Measurements from ENCODE around the gene ZNF415.

GRCh38 chr19:53094754-53095575 lies 37.7 kb downstream of the ZNF415 start:
- TF ChIP-seq, protein P1, sequence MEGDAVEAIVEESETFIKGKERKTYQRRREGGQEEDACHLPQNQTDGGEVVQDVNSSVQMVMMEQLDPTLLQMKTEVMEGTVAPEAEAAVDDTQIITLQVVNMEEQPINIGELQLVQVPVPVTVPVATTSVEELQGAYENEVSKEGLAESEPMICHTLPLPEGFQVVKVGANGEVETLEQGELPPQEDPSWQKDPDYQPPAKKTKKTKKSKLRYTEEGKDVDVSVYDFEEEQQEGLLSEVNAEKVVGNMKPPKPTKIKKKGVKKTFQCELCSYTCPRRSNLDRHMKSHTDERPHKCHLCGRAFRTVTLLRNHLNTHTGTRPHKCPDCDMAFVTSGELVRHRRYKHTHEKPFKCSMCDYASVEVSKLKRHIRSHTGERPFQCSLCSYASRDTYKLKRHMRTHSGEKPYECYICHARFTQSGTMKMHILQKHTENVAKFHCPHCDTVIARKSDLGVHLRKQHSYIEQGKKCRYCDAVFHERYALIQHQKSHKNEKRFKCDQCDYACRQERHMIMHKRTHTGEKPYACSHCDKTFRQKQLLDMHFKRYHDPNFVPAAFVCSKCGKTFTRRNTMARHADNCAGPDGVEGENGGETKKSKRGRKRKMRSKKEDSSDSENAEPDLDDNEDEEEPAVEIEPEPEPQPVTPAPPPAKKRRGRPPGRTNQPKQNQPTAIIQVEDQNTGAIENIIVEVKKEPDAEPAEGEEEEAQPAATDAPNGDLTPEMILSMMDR (IDR thresholded peaks at IDR 0.05; ENCODE audit: low read depth, low read length), result no peak
- TF ChIP-seq EZH2phosphoT487 (IDR thresholded peaks at IDR 0.05; ENCODE audit: low read depth), result no peak
